DMS 273 treated with DMSO at 0.1 percent for 48 hours (cell line): ENCODE results near the gene UBE2D3.
A peak's percentile ranks its signal among the peaks of the same experiment; 100 is the strongest.

Experiments
- DNase-seq: peaks from one replicate; lab custom pipeline; 2025; lab: John Stamatoyannopoulos, UW

UBE2D3 gene

GRCh38 chr4:102789317-102789717 is 38.0 kb downstream of the UBE2D3 start:
- no peak for DNase-seq

GRCh38 chr4:102787944-102788343 is 39.4 kb downstream of the UBE2D3 start:
- no peak for DNase-seq

GRCh38 chr4:102787096-102787881 is 40.1 kb downstream of the UBE2D3 start:
- no peak for DNase-seq

- no peak for DNase-seq
Measured at GRCh38 chr4:102786279-102786678, 41.1 kb downstream of the UBE2D3 start.

GRCh38 chr4:102783006-102783405 is 44.3 kb downstream of the UBE2D3 start:
- DNase-seq: no peak

GRCh38 chr4:102781570-102781969 is 45.8 kb downstream of the UBE2D3 start:
- DNase-seq: no peak

- DNase-seq: no peak
Measured at GRCh38 chr4:102780476-102781144, 46.7 kb downstream of the UBE2D3 start.

- DNase-seq: no peak
Measured at GRCh38 chr4:102779204-102779603, 48.1 kb downstream of the UBE2D3 start.

- no peak for DNase-seq
Measured at GRCh38 chr4:102778720-102779119, 48.6 kb downstream of the UBE2D3 start.

GRCh38 chr4:102775805-102776204 is 51.5 kb downstream of the UBE2D3 start:
- no peak for DNase-seq

GRCh38 chr4:102774254-102774653 is 53.1 kb downstream of the UBE2D3 start:
- no peak for DNase-seq

- DNase-seq: no peak
Measured at GRCh38 chr4:102772738-102773340, 54.5 kb downstream of the UBE2D3 start.

- no peak for DNase-seq
Measured at GRCh38 chr4:102764901-102765300, 62.5 kb downstream of the UBE2D3 start.

- no peak for DNase-seq
Measured at GRCh38 chr4:102761906-102762305, 65.4 kb downstream of the UBE2D3 start.

- DNase-seq: no peak
Measured at GRCh38 chr4:102761296-102761701, 66.1 kb downstream of the UBE2D3 start.

- DNase-seq: peak; percentile 20
Measured at GRCh38 chr4:102760645-102761295, 66.6 kb downstream of the UBE2D3 start, which contains the start of gene MANBA. MANBA (minus strand) TSS chr4:102760968; CDS start chr4:102760894, 74 bp downstream.

GRCh38 chr4:102759831-102760644 is 67.3 kb downstream of the UBE2D3 start:
- DNase-seq: no peak

- DNase-seq: no peak
Measured at GRCh38 chr4:102758241-102759160, 68.8 kb downstream of the UBE2D3 start.

GRCh38 chr4:102757681-102758080 is 69.7 kb downstream of the UBE2D3 start:
- DNase-seq: no peak

GRCh38 chr4:102754044-102754443 is 73.3 kb downstream of the UBE2D3 start:
- DNase-seq: no peak
